HepG2 (cell line): ENCODE results near the gene COQ8A. TPM values are rescaled to one million over a fixed set of nuclear protein-coding genes. Genes with fewer than 3 reads are reported as not detected.

Experiments used
- AHDC1 ChIP-seq: sonication (generic); formaldehyde crosslinking; IDR thresholded peaks from 2 replicates; pipeline ENCODE4 v1.5.1; 2020; ENCODE audit warnings: mild to moderate bottlenecking, missing genetic modification reagents, borderline replicate concordance
- CENPBD1 ChIP-seq: sonication (generic); formaldehyde crosslinking; IDR thresholded peaks from 2 replicates; pipeline ENCODE4 v1.8.0; 2022; ENCODE audit warnings: missing genetic modification reagents, low read depth, mild to moderate bottlenecking, borderline replicate concordance
- CSRNP1 ChIP-seq: sonication (generic); formaldehyde crosslinking; IDR thresholded peaks from 2 replicates; pipeline ENCODE4 v1.8.1; 2023; ENCODE audit warnings: mild to moderate bottlenecking, missing genetic modification reagents
- GABPB1 ChIP-seq: IDR thresholded peaks from 2 replicates; pipeline ENCODE4 v1.6.1; 2016; ENCODE audit warnings: mild to moderate bottlenecking, missing genetic modification reagents, moderate library complexity, missing compliant biosample characterization
- HNRNPK ChIP-seq: fragments of 200-400 bp; formaldehyde crosslinking; IDR thresholded peaks from 2 replicates; pipeline ENCODE4 v1.6.1; 2018; ENCODE audit warnings: low read length, low read depth, moderate library complexity, mild to moderate bottlenecking; ENCODE audit not compliant: poor library complexity, severe bottlenecking
- KLF13 ChIP-seq: sonication (generic); formaldehyde crosslinking; IDR thresholded peaks from 2 replicates; pipeline ENCODE4 v1.4.0; 2020; ENCODE audit warnings: mild to moderate bottlenecking, missing genetic modification reagents
- NFE2L1 ChIP-seq: sonication (generic); formaldehyde crosslinking; IDR thresholded peaks from 2 replicates; pipeline ENCODE4 v1.4.0; 2020; ENCODE audit warnings: missing genetic modification reagents, mild to moderate bottlenecking, borderline replicate concordance
- NRL ChIP-seq: sonication (generic); formaldehyde crosslinking; IDR thresholded peaks from 2 replicates; pipeline ENCODE4 v1.5.0; 2020; ENCODE audit warnings: missing genetic modification reagents, mild to moderate bottlenecking, moderate library complexity, borderline replicate concordance
- SP2 ChIP-seq: sonication (generic); formaldehyde crosslinking; IDR thresholded peaks from 2 replicates; pipeline ENCODE4 v1.5.1; 2020; ENCODE audit warnings: mild to moderate bottlenecking, missing genetic modification reagents
- STAG1 ChIP-seq: sonication (generic); formaldehyde crosslinking; IDR thresholded peaks from 2 replicates; pipeline ENCODE4 v1.4.0; 2020; ENCODE audit warnings: missing genetic modification reagents
- TEAD3 ChIP-seq: optimal IDR thresholded peaks from 2 replicates; pipeline ENCODE3; 2016; ENCODE audit warnings: borderline replicate concordance
- ZBTB39 ChIP-seq: sonication (generic); formaldehyde crosslinking; IDR thresholded peaks from 2 replicates; pipeline ENCODE4 v1.5.0; 2020; ENCODE audit warnings: missing genetic modification reagents
- ZMYM3 ChIP-seq: sonication (generic); formaldehyde crosslinking; IDR thresholded peaks from 2 replicates; pipeline ENCODE4 v1.5.1; 2020; ENCODE audit warnings: mild to moderate bottlenecking, missing genetic modification reagents
- ZNF546 ChIP-seq: sonication (generic); formaldehyde crosslinking; conservative IDR thresholded peaks from 2 replicates; pipeline ENCODE4 v1.8.1; 2023; ENCODE audit warnings: mild to moderate bottlenecking, missing genetic modification reagents
- ZNF597 ChIP-seq: sonication (generic); formaldehyde crosslinking; IDR thresholded peaks from 2 replicates; pipeline ENCODE4 v1.5.0; 2020; ENCODE audit warnings: missing genetic modification reagents
- ZNF703 ChIP-seq: sonication (generic); formaldehyde crosslinking; IDR thresholded peaks from 2 replicates; pipeline ENCODE4 v1.5.1; 2020; ENCODE audit warnings: missing genetic modification reagents, mild to moderate bottlenecking, moderate library complexity, borderline replicate concordance
- ZNF775 ChIP-seq: sonication (generic); formaldehyde crosslinking; IDR thresholded peaks from 2 replicates; pipeline ENCODE4 v1.4.0; 2020; ENCODE audit warnings: missing genetic modification reagents, mild to moderate bottlenecking, moderate library complexity, borderline replicate concordance
- polyA plus RNA-seq, 8 experiments: library from polyadenylated mRNA; depleted of rRNA in 3 of 8; stranded (reverse) in 7 of 8; unstranded in 1 of 8; fragments of >200 nt; fragmentation: Illumina TruSeq in 4 of 8; extraction: Trizol in 4 of 8; gene quantifications; 2 replicates each; pipeline versions ENCODE4 v1.2.1 to v1.2.3, GENCODE V29; 2011 to 2016; ENCODE audit warnings: low read depth in 4 of 8, missing spikeins in 1 of 8, mixed read lengths in 1 of 8; ENCODE audit not compliant: insufficient read depth in 1 of 8
- total RNA-seq, 5 experiments: library from RNA; depleted of rRNA; stranded (reverse); fragments of >200 nt; fragmentation: Illumina TruSeq; extraction: Trizol; gene quantifications; 2 replicates each; pipeline ENCODE4 v1.2.3, GENCODE V29; 2016; ENCODE audit warnings: low read depth in 1 of 5

The COQ8A gene
- total and polyA plus RNA-seq, 2 of the 13 experiments (the other 11 are each of a cell fraction or from before 2014, with no cell fraction given) = 60.4 to 88.7 TPM

GRCh38 chr1:226940029-226940805 is at the start of gene COQ8A (continued):
- no peak for TF ChIP-seq HNRNPK
- TF ChIP-seq TEAD3 (CRISPR knock-in tag) = peak; percentile 8
- TF ChIP-seq ZNF546 (CRISPR knock-in tag) = no peak
- peak; percentile 42; the same call in 1 of the 2 replicates for TF ChIP-seq ZNF775 (CRISPR knock-in tag)
- TF ChIP-seq ZNF597 (CRISPR knock-in tag) = no peak
- peak; percentile 45; the same call in 1 of the 2 replicates for TF ChIP-seq ZNF703 (CRISPR knock-in tag)
- no peak for TF ChIP-seq ZMYM3 (CRISPR knock-in tag)
- TF ChIP-seq SP2 (CRISPR knock-in tag) = peak; percentile 97
- no peak for TF ChIP-seq STAG1 (CRISPR knock-in tag)
- TF ChIP-seq NRL (CRISPR knock-in tag) = 0 out of 2 replicates have a peak, but pooled peaks have one; percentile 69
- TF ChIP-seq AHDC1 (CRISPR knock-in tag) = 0 out of 2 replicates have a peak, but pooled peaks have one; percentile 11
- peak; percentile 70; the same call in 1 of the 2 replicates for TF ChIP-seq CENPBD1 (CRISPR knock-in tag)
- TF ChIP-seq CSRNP1 (CRISPR knock-in tag) = no peak
- TF ChIP-seq ZBTB39 (CRISPR knock-in tag) = peak; percentile 78; the same call in 1 of the 2 replicates
- peak; percentile 68; the same call in 1 of the 2 replicates for TF ChIP-seq GABPB1 (CRISPR knock-in tag)
- no peak for TF ChIP-seq KLF13 (CRISPR knock-in tag)
- TF ChIP-seq NFE2L1 (CRISPR knock-in tag) = no peak
